K562 (cell line): ENCODE measurements around the gene HSPA1B. TPM values are rescaled to one million over a fixed set of nuclear protein-coding genes. Genes with fewer than 3 reads are reported as not detected.

Source experiments
- CCAR2 ChIP-seq: fragments of 200-400 bp; formaldehyde crosslinking; IDR thresholded peaks from 2 replicates; pipeline ENCODE4 v1.6.1; 2017; ENCODE audit warnings: mild to moderate bottlenecking, low read depth, low read length
- CHD7 ChIP-seq: fragments of 200-600 bp; sonication (generic); IDR thresholded peaks from one replicate; pipeline ENCODE4 v1.6.1; 2012; ENCODE audit warnings: mild to moderate bottlenecking, low read depth, low read length, inconsistent platforms
- ELK3 ChIP-seq: fragments of 450-650 bp; formaldehyde crosslinking; IDR thresholded peaks from 2 replicates; pipeline ENCODE4 v1.4.0; 2020; ENCODE audit warnings: mild to moderate bottlenecking
- EWSR1 ChIP-seq: fragments of 450-650 bp; IDR thresholded peaks from 2 replicates; pipeline ENCODE4 v1.6.1; 2018; ENCODE audit warnings: borderline replicate concordance, mild to moderate bottlenecking, low read depth, moderate library complexity; ENCODE audit not compliant: partially characterized antibody
- ZNF316 ChIP-seq: fragments of 450-650 bp; IDR thresholded peaks from 2 replicates; pipeline ENCODE4 v1.6.1; 2016
- ZNF644 ChIP-seq: fragments of 200-800 bp; sonication (Bioruptor generic); IDR thresholded peaks from 2 replicates; pipeline ENCODE4 v1.6.1; 2016; ENCODE audit warnings: low read depth, missing genetic modification characterization, missing compliant biosample characterization
- polyA plus RNA-seq, 8 experiments: library from polyadenylated mRNA; depleted of rRNA in 4 of 8; stranded (reverse) in 5 of 8; unstranded in 3 of 8; fragments of >200 nt; fragmentation: Nextera tagmentation in 2 of 8; fragmentation: Illumina TruSeq in 1 of 8; extraction: Ambion mirVana in 2 of 8; extraction: Trizol in 1 of 8; gene quantifications; 2 replicates each; pipeline versions ENCODE4 v1.2.1 to v1.2.3, GENCODE V29; 2011 to 2014; ENCODE audit warnings: inconsistent platforms in 1 of 8, missing spikeins in 1 of 8
- total RNA-seq, 7 experiments: library from RNA; depleted of rRNA in 6 of 7; stranded (reverse); fragments of >200 nt in 6 of 7; fragmentation: Illumina TruSeq in 2 of 7; extraction: Trizol in 2 of 7; gene quantifications; 2 replicates each; pipeline versions ENCODE4 v1.2.1 to v1.2.3, GENCODE V29; 2011 to 2021; ENCODE audit warnings: low replicate concordance in 1 of 7

HSPA1B gene
- total and polyA plus RNA-seq, 9 of the 15 experiments (the other 6 are each of a cell fraction or from before 2014, with no cell fraction given) = 0.27 to 227 (median 51.2) TPM

- TF ChIP-seq CHD7 (peak; percentile 54), ZNF644 (no peak), EWSR1 (no peak), ELK3 (no peak), CCAR2 (no peak), ZNF316 (no peak)
Observed at GRCh38 chr6:31815025-31815838, 12.3 kb upstream of the HSPA1B start, which contains the start of the genes HSPA1A and HSPA1L (continued).
